SK-N-SH (cell line): ENCODE data around the gene INPP5A.

Source experiments
- NRF1 ChIP-seq: IDR thresholded peaks from 2 replicates; pipeline ENCODE4 v1.6.1; 2012; ENCODE audit warnings: low read depth, mild to moderate bottlenecking, low read length
- RFX5 ChIP-seq: IDR thresholded peaks from 2 replicates; pipeline ENCODE4 v1.6.1; 2012; ENCODE audit warnings: mild to moderate bottlenecking, improper control_type of control experiment, low read length
- SMC3 ChIP-seq: IDR thresholded peaks from 2 replicates; pipeline ENCODE4 v1.6.1; 2012; ENCODE audit warnings: low read depth, low read length, improper control_type of control experiment
- TEAD4 ChIP-seq: IDR thresholded peaks from 2 replicates; pipeline ENCODE4 v1.4.0; 2012; ENCODE audit warnings: mild to moderate bottlenecking, borderline replicate concordance; ENCODE audit not compliant: insufficient read depth
- TF ChIP-seq, protein P1 (sequence below): fragments of 200-600 bp; sonication (generic); IDR thresholded peaks from 2 replicates; pipeline ENCODE4 v1.6.1; 2017; ENCODE audit warnings: antibody characterized with exemption, mild to moderate bottlenecking, moderate library complexity
- TF ChIP-seq, protein P2 (sequence below): IDR thresholded peaks from 2 replicates; pipeline ENCODE4 v1.4.0; 2012; ENCODE audit warnings: low read depth

DNA sequence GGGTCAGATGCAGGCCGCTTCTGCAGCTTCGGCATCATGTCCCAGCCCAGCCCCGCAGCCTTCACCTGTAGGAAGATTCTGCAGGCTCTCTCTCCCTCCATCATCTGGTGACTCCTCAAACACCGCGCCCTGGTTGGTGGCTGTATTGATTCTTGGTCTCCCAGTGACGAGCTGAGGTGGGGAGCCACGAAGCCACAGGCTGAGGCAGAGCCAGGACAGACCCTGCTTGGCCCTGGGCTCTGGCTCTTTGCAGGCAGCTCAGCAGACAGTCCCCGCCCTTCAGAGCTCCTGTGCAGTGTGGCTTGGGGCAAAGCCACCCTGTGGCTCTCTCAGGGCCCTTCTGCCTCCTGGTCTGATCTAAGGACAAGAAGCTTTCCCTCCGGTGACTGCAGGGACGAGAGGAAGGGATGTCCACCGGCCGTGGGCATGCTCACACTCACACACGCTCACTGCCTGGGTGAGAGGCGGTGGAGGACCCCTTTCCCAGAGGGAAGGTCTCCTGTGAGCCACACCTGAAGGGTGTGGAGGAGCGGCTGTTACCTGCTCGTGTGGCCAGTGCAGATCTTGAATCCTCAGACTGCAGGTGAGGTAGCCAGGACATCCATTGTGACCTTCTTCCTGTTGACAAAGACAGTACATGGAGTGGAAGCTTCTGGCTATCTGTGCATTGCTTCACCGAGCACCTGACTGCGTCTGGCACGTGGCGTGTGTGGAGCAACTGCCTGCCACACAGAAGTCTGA lies 79.6 kb downstream of the INPP5A start:
- TF ChIP-seq, protein P1, sequence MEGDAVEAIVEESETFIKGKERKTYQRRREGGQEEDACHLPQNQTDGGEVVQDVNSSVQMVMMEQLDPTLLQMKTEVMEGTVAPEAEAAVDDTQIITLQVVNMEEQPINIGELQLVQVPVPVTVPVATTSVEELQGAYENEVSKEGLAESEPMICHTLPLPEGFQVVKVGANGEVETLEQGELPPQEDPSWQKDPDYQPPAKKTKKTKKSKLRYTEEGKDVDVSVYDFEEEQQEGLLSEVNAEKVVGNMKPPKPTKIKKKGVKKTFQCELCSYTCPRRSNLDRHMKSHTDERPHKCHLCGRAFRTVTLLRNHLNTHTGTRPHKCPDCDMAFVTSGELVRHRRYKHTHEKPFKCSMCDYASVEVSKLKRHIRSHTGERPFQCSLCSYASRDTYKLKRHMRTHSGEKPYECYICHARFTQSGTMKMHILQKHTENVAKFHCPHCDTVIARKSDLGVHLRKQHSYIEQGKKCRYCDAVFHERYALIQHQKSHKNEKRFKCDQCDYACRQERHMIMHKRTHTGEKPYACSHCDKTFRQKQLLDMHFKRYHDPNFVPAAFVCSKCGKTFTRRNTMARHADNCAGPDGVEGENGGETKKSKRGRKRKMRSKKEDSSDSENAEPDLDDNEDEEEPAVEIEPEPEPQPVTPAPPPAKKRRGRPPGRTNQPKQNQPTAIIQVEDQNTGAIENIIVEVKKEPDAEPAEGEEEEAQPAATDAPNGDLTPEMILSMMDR = no peak
- TF ChIP-seq NRF1 (no peak), SMC3 (no peak), RFX5 (no peak), TEAD4 (no peak)
- TF ChIP-seq, protein P2, sequence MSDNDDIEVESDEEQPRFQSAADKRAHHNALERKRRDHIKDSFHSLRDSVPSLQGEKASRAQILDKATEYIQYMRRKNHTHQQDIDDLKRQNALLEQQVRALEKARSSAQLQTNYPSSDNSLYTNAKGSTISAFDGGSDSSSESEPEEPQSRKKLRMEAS = no peak
